GM12878 (cell line): Measurements from ENCODE around the gene TRAF3. TPM values are rescaled to one million over a fixed set of nuclear protein-coding genes. Genes with fewer than 3 reads are reported as not detected.

Experiments used
- ATF3 ChIP-seq: IDR thresholded peaks from 2 replicates; pipeline ENCODE4 v1.6.1; 2011; ENCODE audit warnings: low read depth, mild to moderate bottlenecking, low read length, moderate library complexity, borderline replicate concordance; ENCODE audit errors: extremely low read depth
- BRCA1 ChIP-seq: IDR thresholded peaks from 2 replicates; pipeline ENCODE4 v1.6.1; 2011; ENCODE audit warnings: low read depth, low read length, improper control_type of control experiment
- CBX5 ChIP-seq: sonication (generic); IDR thresholded peaks from 2 replicates; pipeline ENCODE4 v1.6.1; 2016; ENCODE audit warnings: low read depth, moderate library complexity, mild to moderate bottlenecking, inconsistent platforms
- CREB1 ChIP-seq: IDR thresholded peaks from 2 replicates; pipeline ENCODE4 v1.6.1; 2012; ENCODE audit warnings: low read depth, mild to moderate bottlenecking, inconsistent platforms
- E2F8 ChIP-seq: fragments of 450-650 bp; IDR thresholded peaks from 2 replicates; pipeline ENCODE4 v1.6.1; 2018; ENCODE audit warnings: mild to moderate bottlenecking, low read depth, moderate library complexity; ENCODE audit not compliant: partially characterized antibody
- ETV6 ChIP-seq, 2 experiments: fragments of 450-650 bp in 1 of 2; IDR thresholded peaks in 1 of 2; conservative IDR thresholded peaks in 1 of 2; 2 replicates each; pipeline ENCODE4 v1.6.1; 2014; ENCODE audit warnings: antibody characterized with exemption in 1 of 2, borderline replicate concordance in 1 of 2, low read depth in 1 of 2, mild to moderate bottlenecking in 1 of 2, moderate library complexity in 1 of 2
- FOXK2 ChIP-seq: fragments of 450-650 bp; IDR thresholded peaks from 2 replicates; pipeline ENCODE4 v1.6.1; 2017; ENCODE audit warnings: mild to moderate bottlenecking, moderate library complexity
- HDAC2 ChIP-seq: fragments of 200-600 bp; sonication (generic); IDR thresholded peaks from 2 replicates; pipeline ENCODE4 v1.6.1; 2017
- JUNB ChIP-seq: IDR thresholded peaks from 2 replicates; pipeline ENCODE4 v1.6.1; 2016; ENCODE audit warnings: antibody characterized with exemption, mild to moderate bottlenecking
- LARP7 ChIP-seq: fragments of 450-650 bp; IDR thresholded peaks from 2 replicates; pipeline ENCODE4 v1.6.1; 2017; ENCODE audit warnings: mild to moderate bottlenecking
- MXI1 ChIP-seq: fragments of 150-350 bp; IDR thresholded peaks from 2 replicates; pipeline ENCODE4 v1.6.1; 2011; ENCODE audit warnings: low read depth, mild to moderate bottlenecking, inconsistent platforms, low read length, improper control_type of control experiment
- NFXL1 ChIP-seq: fragments of 450-650 bp; IDR thresholded peaks from 2 replicates; pipeline ENCODE4 v1.6.1; 2017; ENCODE audit warnings: antibody characterized with exemption, mild to moderate bottlenecking, borderline replicate concordance
- PAX5 ChIP-seq: IDR thresholded peaks from 2 replicates; pipeline ENCODE4 v1.6.1; 2011; ENCODE audit warnings: low read depth, low read length, borderline replicate concordance
- PAX8 ChIP-seq: fragments of 450-650 bp; IDR thresholded peaks from 2 replicates; pipeline ENCODE4 v1.6.1; 2017; ENCODE audit warnings: mild to moderate bottlenecking, moderate library complexity
- SRF ChIP-seq, 2 experiments: IDR thresholded peaks; 2 replicates each; pipeline ENCODE4 v1.6.1; 2011; ENCODE audit warnings: low read depth in 2 of 2, low read length in 2 of 2, mild to moderate bottlenecking in 1 of 2, moderate library complexity in 1 of 2
- SUPT20H ChIP-seq: IDR thresholded peaks from 2 replicates; pipeline ENCODE4 v1.6.1; 2011; ENCODE audit warnings: low read depth, mild to moderate bottlenecking, low read length, moderate library complexity, borderline replicate concordance; ENCODE audit not compliant: control insufficient read depth
- SUZ12 ChIP-seq: fragments of 200-600 bp; sonication (generic); IDR thresholded peaks from one replicate; pipeline ENCODE4 v1.6.1; 2018; ENCODE audit warnings: antibody characterized with exemption, mild to moderate bottlenecking; ENCODE audit not compliant: unreplicated experiment
- TCF12 ChIP-seq: IDR thresholded peaks from 2 replicates; pipeline ENCODE4 v1.6.1; 2011; ENCODE audit warnings: low read depth, mild to moderate bottlenecking, low read length
- USF1 ChIP-seq: IDR thresholded peaks from 2 replicates; pipeline ENCODE4 v1.6.1; 2011; ENCODE audit warnings: borderline replicate concordance, low read depth, mild to moderate bottlenecking, moderate library complexity, mixed read lengths, low read length; ENCODE audit not compliant: insufficient read depth; ENCODE audit errors: extremely low read length
- ZBTB33 ChIP-seq: fragments of 450-650 bp; IDR thresholded peaks from 2 replicates; pipeline ENCODE4 v1.6.1; 2017; ENCODE audit warnings: mild to moderate bottlenecking
- ZNF592 ChIP-seq: fragments of 450-650 bp; IDR thresholded peaks from 2 replicates; pipeline ENCODE4 v1.6.1; 2017; ENCODE audit warnings: mild to moderate bottlenecking, moderate library complexity
- polyA plus RNA-seq, 11 experiments: library from polyadenylated mRNA; depleted of rRNA in 4 of 11; unstranded in 6 of 11; stranded (reverse) in 5 of 11; fragments of >200 nt; fragmentation: Nextera tagmentation in 4 of 11; fragmentation: Illumina TruSeq in 1 of 11; extraction: Ambion mirVana in 4 of 11; extraction: Trizol in 1 of 11; gene quantifications; 1 replicate in 1 of 11; 2 replicates in 10 of 11; pipeline versions ENCODE4 v1.2.1 to v1.2.3, GENCODE V29; 2011 to 2016; ENCODE audit warnings: inconsistent platforms in 2 of 11, missing spikeins in 2 of 11, low read depth in 1 of 11
- total RNA-seq, 4 experiments: library from RNA; depleted of rRNA in 3 of 4; stranded (reverse); fragments of >200 nt in 3 of 4; fragmentation: Illumina TruSeq in 1 of 4; extraction: Trizol in 1 of 4; gene quantifications; 2 replicates each; pipeline versions ENCODE4 v1.2.1 to v1.2.3, GENCODE V29; 2013 to 2021

TRAF3 gene
- total and polyA plus RNA-seq, 10 of the 15 experiments (the other 5 are each of a cell fraction or from before 2014, with no cell fraction given), result 3.0 to 70.1 (median 36.5) TPM

- no peak for TF ChIP-seq ZNF592
- TF ChIP-seq NFXL1, result no peak
- peak; percentile 62; the same call in 1 of the 2 replicates for TF ChIP-seq TCF12
- no peak for TF ChIP-seq HDAC2
- no peak for TF ChIP-seq BRCA1
- peak; percentile 66; the same call in 1 of the 2 replicates for TF ChIP-seq CBX5
- no peak for TF ChIP-seq ATF3
- TF ChIP-seq SUZ12, result no peak
- no peak for TF ChIP-seq LARP7
- no peak for TF ChIP-seq MXI1
- no peak for TF ChIP-seq ZBTB33
- TF ChIP-seq PAX5, result no peak
- 0 out of 4 replicates have a peak, but pooled peaks of 1 of the 2 experiments have one; percentile 17 for TF ChIP-seq SRF (IDR thresholded peaks at IDR 0.05; ENCODE audit: low read depth in 2 of 2, low read length in 2 of 2)
- no peak for TF ChIP-seq PAX8
- peak; percentile 88 for TF ChIP-seq JUNB
- TF ChIP-seq E2F8, result no peak
- TF ChIP-seq USF1, result no peak
- TF ChIP-seq SUPT20H, result no peak
- peak in 1 of 2 experiments; percentile 99; a peak in 2 of 4 replicates for TF ChIP-seq ETV6 (conservative IDR thresholded peaks at IDR 0.05 in 1 of 2, IDR thresholded peaks at IDR 0.05 in 1 of 2; ENCODE audit: borderline replicate concordance in 1 of 2, low read depth in 1 of 2)
- TF ChIP-seq FOXK2, result no peak
- peak; percentile 55 for TF ChIP-seq CREB1
Observed at GRCh38 chr14:102764220-102764671, 13.0 kb upstream of the TRAF3 start (continued).
